VCaP (cell line): Measurements from ENCODE around the gene SLC45A3.

ENCODE experiments used
- H3K27ac ChIP-seq: fragments of 450-650 bp; 2 replicates; pipeline ENCODE4 v1.5.1; 2017
- CTCF ChIP-seq: fragments of 450-650 bp; conservative IDR thresholded peaks from 2 replicates; pipeline ENCODE4 v1.5.1; 2017; ENCODE audit warnings: mild to moderate bottlenecking, moderate library complexity

SLC45A3 gene

GRCh38 chr1:205661429-205662134 lies 18.7 kb downstream of the SLC45A3 start:
- no peak for TF ChIP-seq CTCF
- H3K27ac ChIP-seq: peak overlapping the region; percentile 88

GRCh38 chr1:205660361-205660760 lies 19.9 kb downstream of the SLC45A3 start:
- no peak for TF ChIP-seq CTCF
- H3K27ac ChIP-seq: peak overlapping the region; percentile 88

GRCh38 chr1:205658943-205659581 lies 21.2 kb downstream of the SLC45A3 start:
- peak overlapping the region; percentile 88 for H3K27ac ChIP-seq
- TF ChIP-seq CTCF: peak; percentile 85

GRCh38 chr1:205656236-205656635 lies 24.1 kb downstream of the SLC45A3 start:
- no peak for TF ChIP-seq CTCF
- peak overlapping the region; percentile 29; the same call in 1 of the 2 replicates for H3K27ac ChIP-seq

- H3K27ac ChIP-seq: peak overlapping the region; percentile 18
- no peak for TF ChIP-seq CTCF
These were observed 27.3 kb downstream of the SLC45A3 start for GRCh38 chr1:205652984-205653383.

GRCh38 chr1:205650241-205650640 lies 30.1 kb downstream of the SLC45A3 start:
- H3K27ac ChIP-seq: peak overlapping the region; percentile 64
- TF ChIP-seq CTCF: no peak

- H3K27ac ChIP-seq: no peak overlapping the region; the same call in 1 of the 2 replicates
- TF ChIP-seq CTCF: no peak
These were observed 34.8 kb downstream of the SLC45A3 start for GRCh38 chr1:205645519-205645918.
